Ecto neural progenitor cell (in vitro differentiated cells): Measurements from ENCODE around the gene ATXN7L1.
"Not testable (repeated sequence)": the region's sequence is repeated elsewhere in the genome, so short reads cannot be mapped to it uniquely, and the experiment has no call there.

ENCODE experiments used
- DNase-seq: peaks from one replicate; pipeline ENCODE4 v3.0.0-alpha.2; 2018; ENCODE audit warnings: low spot score

ATXN7L1 gene

GRCh38 chr7:105703207-105703930, 173.0 kb downstream of the ATXN7L1 start:
- no peak for DNase-seq

GRCh38 chr7:105699568-105700236, 176.7 kb downstream of the ATXN7L1 start:
- DNase-seq, result no peak

GRCh38 chr7:105698531-105698930, 177.9 kb downstream of the ATXN7L1 start:
- DNase-seq, result no peak

GRCh38 chr7:105697753-105698152, 178.6 kb downstream of the ATXN7L1 start:
- DNase-seq, result no peak

- DNase-seq, result not testable (repeated sequence)
Measured at GRCh38 chr7:105697169-105697568, 179.2 kb downstream of the ATXN7L1 start.

- DNase-seq, result no peak
Measured at GRCh38 chr7:105693576-105693975, 182.8 kb downstream of the ATXN7L1 start.

- DNase-seq, result no peak
Measured at GRCh38 chr7:105691680-105692564, 184.5 kb downstream of the ATXN7L1 start.

- DNase-seq, result no peak
Measured at GRCh38 chr7:105691082-105691679, 185.2 kb downstream of the ATXN7L1 start.

- no peak for DNase-seq
Measured at GRCh38 chr7:105690325-105690945, 186.0 kb downstream of the ATXN7L1 start.

GRCh38 chr7:105689067-105689819, 187.2 kb downstream of the ATXN7L1 start:
- DNase-seq, result peak; percentile 52

GRCh38 chr7:105688617-105689016, 187.8 kb downstream of the ATXN7L1 start:
- DNase-seq, result no peak

- DNase-seq, result no peak
Measured at GRCh38 chr7:105685161-105685560, 191.2 kb downstream of the ATXN7L1 start.

GRCh38 chr7:105682341-105683060, 193.9 kb downstream of the ATXN7L1 start:
- no peak for DNase-seq

GRCh38 chr7:105680505-105681187, 195.8 kb downstream of the ATXN7L1 start:
- DNase-seq, result no peak

GRCh38 chr7:105678811-105679495, 197.4 kb downstream of the ATXN7L1 start:
- DNase-seq, result no peak

GRCh38 chr7:105677817-105678573, 198.4 kb downstream of the ATXN7L1 start:
- DNase-seq, result no peak

GRCh38 chr7:105677410-105677730, 199.0 kb downstream of the ATXN7L1 start:
- no peak for DNase-seq

GRCh38 chr7:105675934-105676371, 200.4 kb downstream of the ATXN7L1 start:
- no peak for DNase-seq
